ENCODE results near the gene MRPS27.

GRCh38 chr5:72183101-72183520, 136.9 kb downstream of the MRPS27 start:
- TF ChIP-seq CTCF (IDR thresholded peaks at IDR 0.05) (no peak), POLR2A (IDR thresholded peaks at IDR 0.05) (no peak), POLR2AphosphoS5 (IDR thresholded peaks at IDR 0.05) (no peak), EP300 (IDR thresholded peaks at IDR 0.05) (no peak)
